K562 (cell line): Measurements from ENCODE around the gene THEM4. TPM values are rescaled to one million over a fixed set of nuclear protein-coding genes. Genes with fewer than 3 reads are reported as not detected.

Experiments
- BCOR ChIP-seq: fragments of 450-650 bp; IDR thresholded peaks from 2 replicates; pipeline ENCODE4 v1.6.1; 2016
- CBX3 ChIP-seq, 2 experiments: IDR thresholded peaks; 1 replicate in 1 of 2; 2 replicates in 1 of 2; pipeline ENCODE4 v1.6.1; 2012; ENCODE audit warnings: inconsistent platforms in 2 of 2, low read length in 2 of 2, borderline replicate concordance in 1 of 2, control low read depth in 1 of 2
- CTCFL ChIP-seq: IDR thresholded peaks from 2 replicates; pipeline ENCODE4 v1.6.1; 2011; ENCODE audit warnings: borderline replicate concordance, low read depth, mild to moderate bottlenecking, moderate library complexity, low read length; ENCODE audit not compliant: insufficient read depth, poor library complexity, severe bottlenecking
- ETS1 ChIP-seq: conservative IDR thresholded peaks from 2 replicates; pipeline ENCODE4 v1.6.1; 2011; ENCODE audit warnings: low read depth, mild to moderate bottlenecking, low read length; ENCODE audit not compliant: control insufficient read depth
- GTF2E2 ChIP-seq: fragments of 200-800 bp; sonication (Bioruptor generic); IDR thresholded peaks from 2 replicates; pipeline ENCODE4 v1.6.1; 2016; ENCODE audit warnings: missing genetic modification characterization, missing compliant biosample characterization
- KHSRP ChIP-seq: fragments of 450-650 bp; IDR thresholded peaks from 2 replicates; pipeline ENCODE4 v1.6.1; 2017
- MAFG ChIP-seq: fragments of 450-650 bp; conservative IDR thresholded peaks from 2 replicates; pipeline ENCODE4 v1.6.1; 2016; ENCODE audit warnings: missing genetic modification characterization, missing compliant biosample characterization
- PKNOX1 ChIP-seq: fragments of 450-650 bp; IDR thresholded peaks from 2 replicates; pipeline ENCODE4 v1.6.1; 2016
- RBM25 ChIP-seq: fragments of 200-400 bp; formaldehyde crosslinking; IDR thresholded peaks from 2 replicates; pipeline ENCODE4 v1.6.1; 2018; ENCODE audit warnings: low read length, low read depth, moderate library complexity; ENCODE audit not compliant: severe bottlenecking
- SIX5 ChIP-seq, 2 experiments: IDR thresholded peaks; 2 replicates each; pipeline ENCODE4 v1.6.1; 2011; ENCODE audit warnings: low read length in 2 of 2, borderline replicate concordance in 1 of 2, low read depth in 1 of 2, mild to moderate bottlenecking in 1 of 2, moderate library complexity in 1 of 2; ENCODE audit not compliant: insufficient read depth in 1 of 2
- SP1 ChIP-seq: sonication (generic); formaldehyde crosslinking; IDR thresholded peaks from 2 replicates; pipeline ENCODE4 v1.8.1; 2022; ENCODE audit warnings: mild to moderate bottlenecking, missing genetic modification reagents
- SRSF7 ChIP-seq: fragments of 200-400 bp; formaldehyde crosslinking; optimal IDR thresholded peaks from 2 replicates; pipeline ENCODE3; 2017; ENCODE audit warnings: mild to moderate bottlenecking, low read depth, low read length
- U2AF1 ChIP-seq: fragments of 200-400 bp; formaldehyde crosslinking; optimal IDR thresholded peaks from 2 replicates; pipeline ENCODE3; 2017; ENCODE audit warnings: mild to moderate bottlenecking, low read depth, low read length, moderate library complexity
- ZFP91 ChIP-seq: sonication (generic); formaldehyde crosslinking; IDR thresholded peaks from 2 replicates; pipeline ENCODE4 v1.8.0; 2022; ENCODE audit warnings: mild to moderate bottlenecking, missing genetic modification reagents
- ZNF232 ChIP-seq: sonication (generic); formaldehyde crosslinking; IDR thresholded peaks from 2 replicates; pipeline ENCODE4 v1.8.0; 2022; ENCODE audit warnings: mild to moderate bottlenecking, missing genetic modification reagents
- polyA plus RNA-seq, 8 experiments: library from polyadenylated mRNA; depleted of rRNA in 4 of 8; stranded (reverse) in 5 of 8; unstranded in 3 of 8; fragments of >200 nt; fragmentation: Nextera tagmentation in 2 of 8; fragmentation: Illumina TruSeq in 1 of 8; extraction: Ambion mirVana in 2 of 8; extraction: Trizol in 1 of 8; gene quantifications; 2 replicates each; pipeline versions ENCODE4 v1.2.1 to v1.2.3, GENCODE V29; 2011 to 2014; ENCODE audit warnings: inconsistent platforms in 1 of 8, missing spikeins in 1 of 8
- total RNA-seq, 7 experiments: library from RNA; depleted of rRNA in 6 of 7; stranded (reverse); fragments of >200 nt in 6 of 7; fragmentation: Illumina TruSeq in 2 of 7; extraction: Trizol in 2 of 7; gene quantifications; 2 replicates each; pipeline versions ENCODE4 v1.2.1 to v1.2.3, GENCODE V29; 2011 to 2021; ENCODE audit warnings: low replicate concordance in 1 of 7
- TF ChIP-seq, protein P1 (sequence below): IDR thresholded peaks from 2 replicates; pipeline ENCODE4 v1.6.1; 2016; ENCODE audit warnings: missing genetic modification characterization, missing compliant biosample characterization
- TF ChIP-seq, protein P2 (sequence below): fragments of 450-650 bp; formaldehyde crosslinking; IDR thresholded peaks from 2 replicates; pipeline ENCODE4 v1.4.0; 2022; ENCODE audit warnings: missing genetic modification characterization

The THEM4 gene
- total and polyA plus RNA-seq, 9 of the 15 experiments (the other 6 are each of a cell fraction or from before 2014, with no cell fraction given), result 8.6 to 71.9 (median 35.3) TPM

DNA sequence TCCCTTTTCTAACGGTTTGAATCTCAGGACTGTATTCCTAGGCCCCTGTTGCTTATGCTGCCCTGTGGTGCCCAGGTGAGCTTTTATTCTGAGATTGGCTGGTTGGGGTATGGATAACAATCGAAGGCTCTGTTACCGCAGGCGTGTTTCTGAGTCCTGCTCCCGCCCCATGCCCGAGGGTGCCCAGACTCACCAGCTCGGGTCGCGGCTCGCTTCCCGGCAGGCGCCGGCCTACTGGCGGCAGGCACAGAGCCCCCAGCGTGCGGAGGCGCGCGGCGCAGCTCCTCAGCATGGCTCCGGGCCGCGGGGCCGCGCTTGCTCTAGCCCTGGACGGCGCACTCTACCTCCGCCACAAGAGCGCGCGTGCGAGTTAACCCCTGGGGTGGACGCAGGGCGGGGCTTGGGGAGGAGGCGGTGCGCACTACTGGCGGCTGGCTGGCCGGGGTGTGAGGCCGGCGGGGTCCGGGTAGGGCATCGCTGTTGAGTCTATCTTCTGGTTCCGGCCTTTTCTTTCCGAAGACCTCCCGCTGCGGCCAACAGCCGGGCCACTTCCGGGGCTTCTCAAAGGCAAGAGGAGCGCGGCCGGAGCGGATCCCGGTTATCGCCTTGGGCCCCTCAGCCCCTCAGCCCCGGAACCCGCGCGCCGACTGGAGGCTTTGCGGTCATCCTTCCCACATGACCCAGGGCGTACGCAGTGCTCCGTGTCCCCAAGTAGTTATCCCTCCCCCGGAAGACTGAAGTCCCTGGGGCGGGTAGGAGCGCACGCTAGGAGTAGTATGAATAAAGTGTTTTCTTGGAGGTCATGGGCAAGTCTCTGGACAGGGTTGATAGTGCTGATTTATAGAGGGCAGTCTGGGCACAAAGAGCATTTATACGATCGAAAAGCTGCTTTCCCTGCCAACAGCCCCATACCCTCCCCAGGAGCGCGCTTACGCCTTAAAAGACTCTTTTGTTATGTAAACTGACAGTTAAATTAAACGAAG lies at the start of gene THEM4 (continued):
- TF ChIP-seq, protein P1, sequence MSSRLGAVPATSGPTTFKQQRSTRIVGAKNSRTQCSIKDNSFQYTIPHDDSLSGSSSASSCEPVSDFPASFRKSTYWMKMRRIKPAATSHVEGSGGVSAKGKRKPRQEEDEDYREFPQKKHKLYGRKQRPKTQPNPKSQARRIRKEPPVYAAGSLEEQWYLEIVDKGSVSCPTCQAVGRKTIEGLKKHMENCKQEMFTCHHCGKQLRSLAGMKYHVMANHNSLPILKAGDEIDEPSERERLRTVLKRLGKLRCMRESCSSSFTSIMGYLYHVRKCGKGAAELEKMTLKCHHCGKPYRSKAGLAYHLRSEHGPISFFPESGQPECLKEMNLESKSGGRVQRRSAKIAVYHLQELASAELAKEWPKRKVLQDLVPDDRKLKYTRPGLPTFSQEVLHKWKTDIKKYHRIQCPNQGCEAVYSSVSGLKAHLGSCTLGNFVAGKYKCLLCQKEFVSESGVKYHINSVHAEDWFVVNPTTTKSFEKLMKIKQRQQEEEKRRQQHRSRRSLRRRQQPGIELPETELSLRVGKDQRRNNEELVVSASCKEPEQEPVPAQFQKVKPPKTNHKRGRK (tag), result no peak
- TF ChIP-seq RBM25 (peak; percentile 4), CTCFL (peak; percentile 42), PKNOX1 (peak; percentile 30; the same call in 1 of the 2 replicates), ZNF232 (CRISPR knock-in tag) (no peak), SRSF7 (no peak), ETS1 (peak; percentile 83), GTF2E2 (tag) (peak; percentile 93), SP1 (CRISPR knock-in tag) (peak; percentile 80), SIX5 (IDR thresholded peaks at IDR 0.05; ENCODE audit: borderline replicate concordance in 1 of 2, insufficient read depth in 1 of 2, low read depth in 1 of 2, low read length in 2 of 2) (peak; percentile 20 to 36; a peak in 1 of 4 replicates), U2AF1 (peak; percentile 94), BCOR (no peak; the same call in 1 of the 2 replicates), CBX3 (IDR thresholded peaks at IDR 0.05; ENCODE audit: borderline replicate concordance in 1 of 2, low read length in 2 of 2) (peak in 1 of 2 experiments; percentile 75; a peak in 1 of 3 replicates), MAFG (tag) (no peak), KHSRP (no peak), ZFP91 (CRISPR knock-in tag) (no peak)
- TF ChIP-seq, protein P2, sequence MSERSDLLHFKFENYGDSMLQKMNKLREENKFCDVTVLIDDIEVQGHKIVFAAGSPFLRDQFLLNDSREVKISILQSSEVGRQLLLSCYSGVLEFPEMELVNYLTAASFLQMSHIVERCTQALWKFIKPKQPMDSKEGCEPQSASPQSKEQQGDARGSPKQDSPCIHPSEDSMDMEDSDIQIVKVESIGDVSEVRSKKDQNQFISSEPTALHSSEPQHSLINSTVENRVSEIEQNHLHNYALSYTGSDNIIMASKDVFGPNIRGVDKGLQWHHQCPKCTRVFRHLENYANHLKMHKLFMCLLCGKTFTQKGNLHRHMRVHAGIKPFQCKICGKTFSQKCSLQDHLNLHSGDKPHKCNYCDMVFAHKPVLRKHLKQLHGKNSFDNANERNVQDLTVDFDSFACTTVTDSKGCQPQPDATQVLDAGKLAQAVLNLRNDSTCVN (CRISPR knock-in tag), result no peak
